IMR-90 (cell line): ENCODE data around the gene USP35. TPM values are rescaled to one million over a fixed set of nuclear protein-coding genes. Genes with fewer than 3 reads are reported as not detected.

ENCODE experiments used
- ATAC-seq: fragments of 200-7000 bp; cut with Tn5 transposase; 2 replicates; pipeline ENCODE4 v1.9.1; 2020; ENCODE audit warnings: low read depth, mild to moderate bottlenecking, moderate library complexity
- BruUV-seq: library from RNA; stranded (reverse); fragments of 400-500 nt; replicated peaks from 2 replicates; lab custom pipeline; 2021; lab: Mats Ljungman, UMichigan
- CTCF ChIA-PET: fragments of 300-600 bp; formaldehyde crosslinking; extraction: SDS; loops from one replicate; lab custom pipeline; 2021; ENCODE audit warnings: antibody characterized with exemption; lab: Yijun Ruan, JAX
- POLR2A ChIA-PET: fragments of 300-600 bp; sonication (Branson Sonifier 250); formaldehyde crosslinking; loops from one replicate; lab custom pipeline; 2022; ENCODE audit warnings: antibody characterized with exemption; ENCODE audit not compliant: unreplicated experiment; lab: Charles Lee
- DNase-seq: peaks from one replicate; pipeline ENCODE4 v3.0.0; 2013
- H2AFZ ChIP-seq: replicated peaks from 2 replicates; pipeline ENCODE3; 2013; ENCODE audit warnings: low read length, mild to moderate bottlenecking; ENCODE audit not compliant: poor library complexity
- H2AK5ac ChIP-seq: 2 replicates; pipeline ENCODE4 v1.6.1; 2013; ENCODE audit warnings: low read depth, low read length, inconsistent platforms
- H2AK9ac ChIP-seq: replicated peaks from 2 replicates; pipeline ENCODE3; 2013; ENCODE audit warnings: mild to moderate bottlenecking, low read depth, low read length, moderate library complexity; ENCODE audit not compliant: poor library complexity
- H2BK120ac ChIP-seq: 2 replicates; pipeline ENCODE4 v1.6.1; 2013; ENCODE audit warnings: low read depth, low read length, inconsistent platforms
- H2BK15ac ChIP-seq: 3 replicates; pipeline ENCODE4 v1.6.1; 2013; ENCODE audit warnings: low read depth, low read length, inconsistent platforms
- H2BK20ac ChIP-seq: 2 replicates; pipeline ENCODE4 v1.6.1; 2013; ENCODE audit warnings: low read depth, mild to moderate bottlenecking, inconsistent platforms, low read length, moderate library complexity
- H2BK5ac ChIP-seq: 2 replicates; pipeline ENCODE4 v1.6.1; 2013; ENCODE audit warnings: mild to moderate bottlenecking, low read depth, low read length, inconsistent platforms; ENCODE audit not compliant: poor library complexity, severe bottlenecking
- H3K14ac ChIP-seq: replicated peaks from 2 replicates; pipeline ENCODE4 v1.6.1; 2013; ENCODE audit warnings: low read depth, low read length, inconsistent platforms
- H3K18ac ChIP-seq: 2 replicates; pipeline ENCODE4 v1.6.1; 2013; ENCODE audit warnings: low read depth, low read length, control low read depth
- H3K23ac ChIP-seq: 2 replicates; pipeline ENCODE4 v1.6.1; 2013; ENCODE audit warnings: low read depth, low read length, inconsistent platforms
- H3K27ac ChIP-seq: 2 replicates; pipeline ENCODE4 v1.5.1; 2013; ENCODE audit warnings: mild to moderate bottlenecking, control low read depth, low read length; ENCODE audit not compliant: insufficient read depth
- H3K27me3 ChIP-seq: 2 replicates; pipeline ENCODE4 v1.6.1; 2013; ENCODE audit warnings: low read length; ENCODE audit not compliant: control insufficient read depth, insufficient read depth
- H3K36me3 ChIP-seq: 2 replicates; pipeline ENCODE4 v1.6.1; 2013; ENCODE audit warnings: low read length, mixed read lengths; ENCODE audit not compliant: control insufficient read depth, insufficient read depth
- H3K4ac ChIP-seq: 2 replicates; pipeline ENCODE4 v1.6.1; 2013; ENCODE audit warnings: low read depth, low read length, inconsistent platforms
- H3K4me1 ChIP-seq: 2 replicates; pipeline ENCODE4 v1.6.1; 2013; ENCODE audit warnings: low read length, mixed read lengths; ENCODE audit not compliant: control insufficient read depth, insufficient read depth
- H3K4me2 ChIP-seq: 2 replicates; pipeline ENCODE4 v1.6.1; 2013; ENCODE audit warnings: low read depth, mild to moderate bottlenecking, control low read depth, low read length, moderate library complexity
- H3K4me3 ChIP-seq: 2 replicates; pipeline ENCODE4 v1.5.1; 2013; ENCODE audit warnings: low read depth, mild to moderate bottlenecking, control low read depth, low read length, moderate library complexity; ENCODE audit not compliant: insufficient read depth
- H3K56ac ChIP-seq: 2 replicates; pipeline ENCODE4 v1.6.1; 2013; ENCODE audit warnings: low read length, inconsistent platforms; ENCODE audit not compliant: insufficient read depth; ENCODE audit errors: extremely low read depth
- H3K79me1 ChIP-seq, 2 experiments: 2 replicates each; pipeline ENCODE4 v1.6.1; 2013; ENCODE audit warnings: low read length in 2 of 2, inconsistent platforms in 1 of 2, low read depth in 1 of 2
- H3K9ac ChIP-seq: 2 replicates; pipeline ENCODE4 v1.6.1; 2013; ENCODE audit warnings: low read depth, low read length, control low read depth
- H3K9me1 ChIP-seq: 2 replicates; pipeline ENCODE4 v1.6.1; 2013; ENCODE audit warnings: low read length, inconsistent platforms; ENCODE audit not compliant: insufficient read depth
- H3K9me3 ChIP-seq: 2 replicates; pipeline ENCODE4 v1.6.1; 2013; ENCODE audit warnings: low read length; ENCODE audit not compliant: control insufficient read depth, insufficient read depth
- H4K20me1 ChIP-seq: 2 replicates; pipeline ENCODE4 v1.6.1; 2013; ENCODE audit warnings: low read length, inconsistent platforms; ENCODE audit not compliant: insufficient read depth
- H4K5ac ChIP-seq: 2 replicates; pipeline ENCODE4 v1.6.1; 2013; ENCODE audit warnings: mild to moderate bottlenecking, low read depth, low read length, control low read depth
- H4K8ac ChIP-seq, 2 experiments: 2 replicates each; pipeline ENCODE4 v1.6.1; 2013; ENCODE audit warnings: low read depth in 2 of 2, low read length in 2 of 2, control low read depth in 1 of 2, inconsistent platforms in 1 of 2
- H4K91ac ChIP-seq: 2 replicates; pipeline ENCODE4 v1.6.1; 2013; ENCODE audit warnings: low read depth, low read length, inconsistent platforms; ENCODE audit not compliant: insufficient read depth
- BHLHE40 ChIP-seq: fragments of 150-350 bp; IDR thresholded peaks from 2 replicates; pipeline ENCODE4 v1.6.1; 2016; ENCODE audit warnings: mild to moderate bottlenecking, low read depth, low read length
- CEBPB ChIP-seq: IDR thresholded peaks from 2 replicates; pipeline ENCODE4 v1.6.1; 2012; ENCODE audit warnings: low read depth, low read length, improper control_type of control experiment
- CTCF ChIP-seq: conservative IDR thresholded peaks from 2 replicates; pipeline ENCODE4 v1.5.1; 2012; ENCODE audit warnings: mild to moderate bottlenecking, low read depth, low read length, improper control_type of control experiment
- FOS ChIP-seq: fragments of 150-350 bp; IDR thresholded peaks from 2 replicates; pipeline ENCODE4 v1.6.1; 2016; ENCODE audit warnings: low read depth, low read length
- MAFK ChIP-seq: IDR thresholded peaks from 2 replicates; pipeline ENCODE4 v1.6.1; 2012; ENCODE audit warnings: low read depth, low read length, improper control_type of control experiment
- MAZ ChIP-seq: IDR thresholded peaks from 2 replicates; pipeline ENCODE4 v1.6.1; 2012; ENCODE audit warnings: low read depth, mild to moderate bottlenecking, low read length, improper control_type of control experiment, moderate library complexity, borderline replicate concordance
- NFE2L2 ChIP-seq: fragments of 150-350 bp; IDR thresholded peaks from 2 replicates; pipeline ENCODE4 v1.6.1; 2016; ENCODE audit warnings: low read depth, mild to moderate bottlenecking, low read length
- POLR2A ChIP-seq: IDR thresholded peaks from 2 replicates; pipeline ENCODE4 v1.6.1; 2012; ENCODE audit warnings: mild to moderate bottlenecking, low read depth, low read length
- RAD21 ChIP-seq: IDR thresholded peaks from 2 replicates; pipeline ENCODE4 v1.6.1; 2012; ENCODE audit warnings: low read length, improper control_type of control experiment
- RCOR1 ChIP-seq: IDR thresholded peaks from 2 replicates; pipeline ENCODE4 v1.6.1; 2012; ENCODE audit warnings: mild to moderate bottlenecking, low read length, improper control_type of control experiment; ENCODE audit not compliant: insufficient replicate concordance
- RFX5 ChIP-seq: IDR thresholded peaks from 2 replicates; pipeline ENCODE4 v1.8.0; 2012; ENCODE audit warnings: low read depth, mild to moderate bottlenecking, low read length, moderate library complexity
- SMC3 ChIP-seq: fragments of 150-350 bp; IDR thresholded peaks from 2 replicates; pipeline ENCODE4 v1.6.1; 2016; ENCODE audit warnings: low read depth, mild to moderate bottlenecking, antibody characterized with exemption, low read length, moderate library complexity
- USF2 ChIP-seq: fragments of 150-350 bp; IDR thresholded peaks from 2 replicates; pipeline ENCODE4 v1.6.1; 2017; ENCODE audit warnings: mild to moderate bottlenecking, antibody characterized with exemption, low read length, low read depth
- WGBS, 2 experiments: methylation state at CpG; one replicate each; pipeline versions ENCODE4 v1.1.5 to v1.1.7; 2013; ENCODE audit warnings: missing lambda C conversion rate in 2 of 2; ENCODE audit not compliant: insufficient read length in 1 of 2; ENCODE audit errors: extremely low coverage in 2 of 2; 5-methylcytosine and 5-hydroxymethylcytosine counted together
- dilution Hi-C: fragments of 300-500 bp; cut with HindIII; formaldehyde crosslinking; loops from one replicate; pipeline ENCODE4 v1.14.3; 2018; ENCODE audit warnings: low sequenced_read_pairs; ENCODE audit not compliant: unreplicated experiment
- in situ Hi-C: fragments of 300-500 bp; cut with MboI; formaldehyde crosslinking; loops from 3 replicates; pipeline ENCODE4 v1.14.3; 2019; ENCODE audit warnings: low sequenced_read_pairs, inconsistent platforms, mixed read lengths
- intact Hi-C: fragments of 100-400 bp; cut with micrococcal nuclease; formaldehyde crosslinking; loops from 2 replicates; pipeline ENCODE4 v1.10.0; 2022
- polyA plus RNA-seq, 3 experiments: library from polyadenylated mRNA; depleted of rRNA; stranded (reverse); fragments of >200 nt; gene quantifications; 2 replicates each; pipeline ENCODE4 v1.2.3, GENCODE V29; 2012; ENCODE audit warnings: low replicate concordance in 1 of 3
- total RNA-seq: library from RNA; depleted of rRNA; stranded (reverse); fragments of >200 nt; gene quantifications from 2 replicates; pipeline ENCODE4 v1.2.3, GENCODE V29; 2012
- TF ChIP-seq, protein P1 (sequence below): fragments of 150-350 bp; IDR thresholded peaks from 2 replicates; pipeline ENCODE4 v1.6.1; 2016; ENCODE audit warnings: low read depth, mild to moderate bottlenecking, low read length, moderate library complexity, borderline replicate concordance

The USP35 gene
- total and polyA plus RNA-seq, 2 of the 4 experiments (the other 2 are of a cell fraction) = 2.7 to 11.3 TPM

DNA sequence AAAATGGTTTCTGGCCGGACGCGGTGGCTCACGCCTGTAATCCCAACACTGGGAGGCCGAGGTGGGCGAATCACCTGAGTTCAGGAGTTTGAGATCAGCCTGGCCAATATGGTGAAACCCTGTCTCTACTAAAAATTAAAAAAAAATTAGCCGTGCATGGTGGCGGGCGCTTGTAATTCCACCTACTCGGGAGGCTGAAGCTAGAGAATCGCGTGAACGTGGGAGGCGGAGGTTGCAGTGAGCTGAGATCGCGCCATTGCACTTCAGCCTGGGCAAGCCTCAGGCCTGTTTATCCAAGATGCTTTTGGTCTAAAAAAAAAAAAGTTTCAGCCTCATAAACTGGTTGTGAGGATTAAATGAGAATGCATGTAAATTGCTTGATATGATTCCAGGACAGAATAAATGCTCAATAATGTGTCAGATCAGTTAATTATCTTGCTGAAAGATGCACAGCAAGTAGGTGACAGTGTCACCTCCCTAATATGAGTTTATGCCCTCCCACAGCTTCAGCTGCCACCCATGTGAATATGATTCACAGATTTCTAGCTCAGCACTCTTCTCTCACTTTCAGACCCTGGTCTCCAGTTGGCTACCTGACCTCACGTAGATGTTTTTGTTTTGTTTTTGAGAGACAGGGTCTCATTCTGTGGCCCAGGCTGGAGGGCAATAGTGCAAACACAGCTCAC is 48.2 kb upstream of the USP35 start:
- BruUV-seq = no TSS peak
- in situ Hi-C loops (no loop called here), intact Hi-C loops (no loop called here), dilution Hi-C loops (no loop called here)
- no peak overlapping the region for H3K4me3 ChIP-seq
- no peak overlapping the region; the same call in 1 of the 2 replicates for H3K4me2 ChIP-seq
- no peak overlapping the region for H2AK9ac ChIP-seq
- H4K20me1 ChIP-seq = no peaks in the 10 kb centered on the region
- no peak overlapping the region for H2AFZ ChIP-seq
- no peak overlapping the region for H3K14ac ChIP-seq
- H2BK5ac ChIP-seq = no peak overlapping the region
- H4K8ac ChIP-seq = peak overlapping the region in 1 of 2 experiments; percentile 98; a peak in 1 of 4 replicates
- H3K4ac ChIP-seq = no peak overlapping the region
- TF ChIP-seq RFX5 = no peak
- TF ChIP-seq RAD21 = no peak
- TF ChIP-seq USF2 = no peak
- no peak for TF ChIP-seq CTCF
- TF ChIP-seq, protein P1, sequence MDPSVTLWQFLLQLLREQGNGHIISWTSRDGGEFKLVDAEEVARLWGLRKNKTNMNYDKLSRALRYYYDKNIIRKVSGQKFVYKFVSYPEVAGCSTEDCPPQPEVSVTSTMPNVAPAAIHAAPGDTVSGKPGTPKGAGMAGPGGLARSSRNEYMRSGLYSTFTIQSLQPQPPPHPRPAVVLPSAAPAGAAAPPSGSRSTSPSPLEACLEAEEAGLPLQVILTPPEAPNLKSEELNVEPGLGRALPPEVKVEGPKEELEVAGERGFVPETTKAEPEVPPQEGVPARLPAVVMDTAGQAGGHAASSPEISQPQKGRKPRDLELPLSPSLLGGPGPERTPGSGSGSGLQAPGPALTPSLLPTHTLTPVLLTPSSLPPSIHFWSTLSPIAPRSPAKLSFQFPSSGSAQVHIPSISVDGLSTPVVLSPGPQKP = no peak
- no peak for TF ChIP-seq CEBPB
- no peak for TF ChIP-seq MAZ
- no peak for TF ChIP-seq POLR2A
- no peak for TF ChIP-seq MAFK
- no peak for TF ChIP-seq SMC3
- no peak for TF ChIP-seq RCOR1
- TF ChIP-seq NFE2L2 = no peak
- TF ChIP-seq FOS = no peak
- TF ChIP-seq BHLHE40 = no peak
- H3K79me1 ChIP-seq = peaks cover 17 to 31% of the 10 kb centered on the region in 2 experiments
- DNase-seq (no peak), ATAC-seq (no peak)
- CTCF ChIA-PET = interaction anchor here (0.6 to 1.3 kb wide), 2 partner anchors 18 to 65 kb away, joined by 3 to 4 read pairs; no protein-coding TSS in a partner anchor
- no peaks in the 10 kb centered on the region for H3K9me1 ChIP-seq
- no peak overlapping the region for H3K56ac ChIP-seq
- H2AK5ac ChIP-seq = no peak overlapping the region
- no peak overlapping the region for H2BK20ac ChIP-seq
- H4K91ac ChIP-seq = no peak overlapping the region
- no peak overlapping the region for H3K18ac ChIP-seq
- H3K4me1 ChIP-seq = peaks cover 2% of the 10 kb centered on the region; the same call in 1 of the 2 replicates
- POLR2A ChIA-PET = no interaction called here
- no peaks in the 10 kb centered on the region for H3K36me3 ChIP-seq
- no peak overlapping the region for H3K9ac ChIP-seq
- H3K27ac ChIP-seq = no peak overlapping the region
- 83% methylated on average over 8 of the region's 17 CpGs; no CpG with 5 or more reads in 1 of the 2 experiments for WGBS, 2 experiments
- H3K27me3 ChIP-seq = no peaks in the 10 kb centered on the region
- H3K9me3 ChIP-seq = no peaks in the 10 kb centered on the region
- no peak overlapping the region for H3K23ac ChIP-seq
- H2BK15ac ChIP-seq = no peak overlapping the region
- no peak overlapping the region for H2BK120ac ChIP-seq
- no peak overlapping the region for H4K5ac ChIP-seq
